Testis (tissue), 3 donors: ENCODE results near the gene ARL8A. TPM values are rescaled to one million over a fixed set of nuclear protein-coding genes. Genes with fewer than 3 reads are reported as not detected.
"Not testable (repeated sequence)": the region's sequence is repeated elsewhere in the genome, so short reads cannot be mapped to it uniquely, and the experiment has no call there.

Source experiments
- DNase-seq: peaks from one replicate; pipeline ENCODE4 v3.0.0-alpha.2; 2019
- H3K27ac ChIP-seq, 2 donors: fragments of 200-600 bp; sonication (generic); one replicate each; pipeline ENCODE4 v1.5.1; 2019
- H3K27me3 ChIP-seq: fragments of 200-600 bp; sonication (generic); one replicate; pipeline ENCODE4 v1.5.1; 2019
- H3K36me3 ChIP-seq: fragments of 200-600 bp; sonication (generic); one replicate; pipeline ENCODE4 v1.5.1; 2017; ENCODE audit warnings: low read depth; ENCODE audit errors: missing control alignments
- H3K4me1 ChIP-seq: fragments of 200-600 bp; sonication (generic); one replicate; pipeline ENCODE4 v1.5.1; 2019
- H3K4me3 ChIP-seq, 2 donors: fragments of 200-600 bp; sonication (generic); one replicate each; pipeline ENCODE4 v1.5.1; 2017 to 2019
- H3K9me3 ChIP-seq: fragments of 200-600 bp; sonication (generic); one replicate; pipeline ENCODE4 v1.5.1; 2017
- POLR2A ChIP-seq: fragments of 450-650 bp; IDR thresholded peaks from one replicate; pipeline ENCODE4 v1.6.1; 2017; ENCODE audit warnings: antibody characterized with exemption, mild to moderate bottlenecking, moderate library complexity
- WGBS, 2 donors: methylation state at CpG; one replicate each; pipeline ENCODE4 v1.1.5; 2018; 5-methylcytosine and 5-hydroxymethylcytosine counted together
- intact Hi-C: fragments of 100-400 bp; cut with DNase I; formaldehyde crosslinking; loops from one replicate; pipeline ENCODE4 v1.15.1; 2023; ENCODE audit warnings: low total_unique reads
- polyA plus RNA-seq: library from polyadenylated mRNA; stranded (reverse); fragments of 350-450 nt; fragmentation: Illumina TruSeq; extraction: RNeasy Lipid Tissue Mini Kit (QIAGEN cat#74804); gene quantifications from one replicate; pipeline ENCODE4 v1.2.3, GENCODE V29; 2014; ENCODE audit warnings: low read depth, low replicate concordance; ENCODE audit not compliant: insufficient read depth
- total RNA-seq, 2 donors: library from RNA; depleted of rRNA; stranded (reverse); fragments of >200 nt; gene quantifications; one replicate each; pipeline ENCODE4 v1.2.3, GENCODE V29; 2016
- TF ChIP-seq, protein P1 (sequence below), 3 experiments: fragments of 450-650 bp in 2 of 3; fragments of 200-600 bp in 1 of 3; sonication (generic) in 1 of 3; IDR thresholded peaks; one replicate each; pipeline ENCODE4 v1.5.1; 2016 to 2019; ENCODE audit warnings: antibody characterized with exemption in 3 of 3, mild to moderate bottlenecking in 2 of 3, moderate library complexity in 1 of 3

The ARL8A gene
- total and polyA plus RNA-seq, 3 donors from 2014 or later = 46.9 to 80.8 (median 63.9) TPM

DNA sequence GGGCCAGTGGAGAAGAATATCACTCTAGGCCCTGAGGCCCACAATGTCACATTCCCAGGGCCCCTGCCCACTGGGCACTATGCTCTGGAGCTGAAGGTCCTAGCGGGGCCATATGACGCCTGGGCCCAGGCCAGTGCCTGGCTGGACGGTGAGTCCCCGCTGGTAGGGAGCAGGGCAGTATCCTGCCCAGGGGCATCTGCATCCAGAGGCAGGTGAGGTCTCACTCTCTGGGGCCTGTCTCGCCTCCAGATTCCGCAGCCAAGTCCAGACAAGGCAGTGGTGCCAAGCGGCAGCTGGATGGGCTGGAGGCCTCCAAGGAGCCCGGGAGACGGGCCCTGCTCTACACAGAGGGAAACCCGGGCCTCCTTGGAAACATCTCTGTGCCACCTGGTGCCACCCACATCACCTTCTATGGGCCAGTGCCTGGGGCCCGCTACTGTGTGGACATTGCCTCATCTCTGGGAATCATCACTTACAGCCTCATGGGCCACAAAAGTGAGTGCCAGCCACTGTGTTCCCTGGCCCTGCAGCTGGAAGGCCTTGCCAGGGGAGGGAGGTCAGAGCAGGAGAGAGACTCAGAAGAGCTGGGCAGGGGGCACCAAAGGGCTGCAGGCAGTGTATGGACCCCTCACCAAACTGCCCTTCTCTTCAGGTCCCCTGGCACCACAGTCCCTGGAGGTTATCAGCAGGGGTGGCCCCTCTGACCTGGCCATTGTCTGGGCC, 26.9 kb upstream of the ARL8A start:
- no peak for DNase-seq
- H3K4me3 ChIP-seq = no peak overlapping the region
- H3K9me3 ChIP-seq = no peaks in the 10 kb centered on the region
- no peaks in the 10 kb centered on the region for H3K36me3 ChIP-seq
- H3K27me3 ChIP-seq = no peaks in the 10 kb centered on the region
- no peak overlapping the region for H3K27ac ChIP-seq
- peaks cover 23% of the 10 kb centered on the region for H3K4me1 ChIP-seq
- TF ChIP-seq, protein P1, sequence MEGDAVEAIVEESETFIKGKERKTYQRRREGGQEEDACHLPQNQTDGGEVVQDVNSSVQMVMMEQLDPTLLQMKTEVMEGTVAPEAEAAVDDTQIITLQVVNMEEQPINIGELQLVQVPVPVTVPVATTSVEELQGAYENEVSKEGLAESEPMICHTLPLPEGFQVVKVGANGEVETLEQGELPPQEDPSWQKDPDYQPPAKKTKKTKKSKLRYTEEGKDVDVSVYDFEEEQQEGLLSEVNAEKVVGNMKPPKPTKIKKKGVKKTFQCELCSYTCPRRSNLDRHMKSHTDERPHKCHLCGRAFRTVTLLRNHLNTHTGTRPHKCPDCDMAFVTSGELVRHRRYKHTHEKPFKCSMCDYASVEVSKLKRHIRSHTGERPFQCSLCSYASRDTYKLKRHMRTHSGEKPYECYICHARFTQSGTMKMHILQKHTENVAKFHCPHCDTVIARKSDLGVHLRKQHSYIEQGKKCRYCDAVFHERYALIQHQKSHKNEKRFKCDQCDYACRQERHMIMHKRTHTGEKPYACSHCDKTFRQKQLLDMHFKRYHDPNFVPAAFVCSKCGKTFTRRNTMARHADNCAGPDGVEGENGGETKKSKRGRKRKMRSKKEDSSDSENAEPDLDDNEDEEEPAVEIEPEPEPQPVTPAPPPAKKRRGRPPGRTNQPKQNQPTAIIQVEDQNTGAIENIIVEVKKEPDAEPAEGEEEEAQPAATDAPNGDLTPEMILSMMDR (IDR thresholded peaks at IDR 0.05) = no peak
- TF ChIP-seq POLR2A = no peak
- WGBS, 2 donors = 92% methylated on average over 11 of the region's 11 CpGs; no CpG with 5 or more reads in 1 of the 2 donors
- intact Hi-C loops = no loop called here

DNA sequence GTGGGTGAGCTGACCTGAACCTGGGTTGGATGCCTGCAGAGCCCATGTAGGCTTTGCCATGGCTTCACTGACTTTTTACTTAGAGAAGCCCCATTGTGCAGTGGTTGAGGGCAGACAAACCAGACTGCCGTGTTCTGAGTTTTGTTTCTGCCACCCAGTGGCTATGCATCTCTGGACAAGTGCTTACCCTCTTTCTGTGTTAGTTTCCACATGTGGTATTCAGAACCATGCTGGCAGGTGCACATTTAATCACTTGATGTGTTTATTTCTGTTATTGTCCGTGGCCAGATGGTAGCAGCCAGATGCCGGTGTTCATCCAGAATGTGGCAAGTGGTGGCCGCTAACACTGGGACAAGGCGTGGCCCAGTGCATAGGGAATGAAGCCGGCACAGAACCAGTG, 26.2 kb upstream of the ARL8A start:
- Histone ChIP-seq H3K4me3 (no peak overlapping the region), H3K9me3 (no peaks in the 10 kb centered on the region), H3K4me1 (peaks cover 30% of the 10 kb centered on the region), H3K27me3 (no peaks in the 10 kb centered on the region), H3K36me3 (no peaks in the 10 kb centered on the region), H3K27ac (no peak overlapping the region)
- 84 to 90% methylated on average over 6 of the region's 6 CpGs for WGBS, 2 donors
- TF ChIP-seq, protein P1 (IDR thresholded peaks at IDR 0.05) = no peak
- TF ChIP-seq POLR2A = no peak
- intact Hi-C loops = no loop called here
- DNase-seq = no peak

DNA sequence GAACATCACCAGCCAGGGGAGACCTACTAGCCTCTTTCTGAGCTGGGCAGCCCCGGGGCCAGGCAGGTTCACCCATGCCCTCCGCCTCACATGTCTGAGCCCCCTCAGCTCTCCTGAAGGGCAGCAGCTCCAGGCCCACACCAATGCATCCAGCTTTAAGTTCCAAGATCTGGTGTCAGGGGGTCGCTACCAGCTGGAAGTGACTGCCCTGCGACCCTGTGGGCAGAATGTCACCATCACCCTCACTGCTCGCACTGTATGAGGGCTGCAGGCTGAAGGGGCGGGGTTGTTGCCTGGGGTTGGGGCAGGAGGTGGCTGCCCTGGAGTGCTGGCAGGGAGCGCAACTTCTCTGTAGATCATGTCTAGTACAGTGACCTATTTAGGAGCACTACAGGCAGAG, 24.3 kb upstream of the ARL8A start:
- DNase-seq = no peak
- Histone ChIP-seq H3K27me3 (no peaks in the 10 kb centered on the region), H3K36me3 (no peaks in the 10 kb centered on the region), H3K27ac (no peak overlapping the region), H3K9me3 (no peaks in the 10 kb centered on the region), H3K4me3 (no peak overlapping the region), H3K4me1 (peaks cover 49% of the 10 kb centered on the region)
- 79 to 94% methylated on average over 7 of the region's 7 CpGs for WGBS, 2 donors
- TF ChIP-seq, protein P1 (IDR thresholded peaks at IDR 0.05) = no peak
- TF ChIP-seq POLR2A = no peak
- intact Hi-C loops = no loop called here

DNA sequence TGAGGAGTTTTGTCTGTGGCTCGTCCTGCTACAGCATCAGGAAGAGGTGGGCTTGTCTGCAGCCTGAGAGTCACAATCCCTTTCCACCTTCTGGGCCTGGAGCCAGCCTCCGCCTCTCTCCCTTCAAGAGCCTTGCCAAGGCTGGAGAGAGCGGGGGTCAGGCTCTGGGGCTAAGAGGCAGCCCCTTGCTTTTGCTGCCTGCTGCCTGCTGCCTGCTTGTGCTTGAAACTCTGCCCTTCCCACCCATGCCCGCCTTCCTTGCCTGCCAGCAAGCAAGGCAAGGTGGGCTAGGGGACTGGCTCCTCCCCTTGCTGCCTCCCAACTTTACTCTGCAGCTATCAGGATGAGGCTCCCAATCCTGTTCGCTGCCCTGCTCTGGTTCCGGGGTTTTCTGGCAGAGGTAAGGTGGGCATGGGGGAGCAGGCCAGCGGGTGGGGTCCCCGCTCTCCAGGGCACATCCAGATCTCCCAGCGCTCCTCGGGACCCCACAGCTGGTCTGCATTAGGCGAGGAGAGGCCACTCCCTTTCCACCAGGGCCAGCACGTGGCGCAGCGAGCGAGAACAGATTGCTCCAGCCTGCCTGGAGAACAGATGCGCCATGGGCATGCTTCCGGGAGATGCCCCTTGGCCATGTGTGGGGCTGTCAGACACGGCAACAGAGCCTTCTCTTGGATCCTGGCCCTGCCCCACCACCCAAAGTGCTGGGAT, 23.3 kb upstream of the ARL8A start:
- TF ChIP-seq POLR2A = no peak
- TF ChIP-seq, protein P1 (IDR thresholded peaks at IDR 0.05) = no peak
- intact Hi-C loops = no loop called here
- no peaks in the 10 kb centered on the region for H3K9me3 ChIP-seq
- H3K27me3 ChIP-seq = no peaks in the 10 kb centered on the region
- no peaks in the 10 kb centered on the region for H3K36me3 ChIP-seq
- peak; percentile 87 for DNase-seq
- WGBS, 2 donors = 49 to 58% methylated on average over 12 to 17 of the region's 18 CpGs
- H3K4me3 ChIP-seq = no peak overlapping the region
- peaks cover 59% of the 10 kb centered on the region for H3K4me1 ChIP-seq
- H3K27ac ChIP-seq = peak overlapping the region in 1 of 2 donors; percentile 51

DNA sequence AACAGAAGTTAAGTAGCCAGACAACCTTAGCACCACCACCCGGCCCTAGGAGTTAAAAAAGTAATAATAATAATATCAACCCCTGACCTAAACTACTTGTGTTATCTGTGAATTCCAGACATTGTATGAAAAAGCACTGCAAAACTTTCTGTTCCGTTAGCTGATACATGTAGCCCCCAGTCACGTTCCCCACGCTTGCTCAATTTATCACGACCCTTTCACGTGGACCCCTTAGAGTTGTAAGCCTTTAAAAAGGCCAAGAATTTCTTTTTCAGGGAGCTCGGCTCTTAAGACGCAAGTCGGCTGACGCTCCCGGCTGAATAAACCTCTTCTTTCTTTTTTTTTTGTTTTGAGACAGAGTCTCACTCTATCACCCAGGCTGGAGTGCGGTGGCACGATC, 22.5 kb upstream of the ARL8A start:
- Histone ChIP-seq H3K4me1 (peaks cover 67% of the 10 kb centered on the region), H3K27ac (peak overlapping the region; percentile 51 to 60)
- WGBS, 2 donors = 35 to 44% methylated on average over 13 of the region's 13 CpGs
- intact Hi-C loops, H3K36me3 ChIP-seq, H3K27me3 ChIP-seq, H3K9me3 ChIP-seq, H3K4me3 ChIP-seq, DNase-seq: not testable (repeated sequence)
